Testis (tissue), 2 donors: ENCODE results near the gene SUGP2.

Source experiments
- POLR2A ChIP-seq: fragments of 450-650 bp; IDR thresholded peaks from one replicate; pipeline ENCODE4 v1.6.1; 2017; ENCODE audit warnings: antibody characterized with exemption, mild to moderate bottlenecking, moderate library complexity
- TF ChIP-seq, protein P1 (sequence below), 3 experiments: fragments of 450-650 bp in 2 of 3; fragments of 200-600 bp in 1 of 3; sonication (generic) in 1 of 3; IDR thresholded peaks; one replicate each; pipeline ENCODE4 v1.5.1; 2016 to 2019; ENCODE audit warnings: antibody characterized with exemption in 3 of 3, mild to moderate bottlenecking in 2 of 3, moderate library complexity in 1 of 3

DNA sequence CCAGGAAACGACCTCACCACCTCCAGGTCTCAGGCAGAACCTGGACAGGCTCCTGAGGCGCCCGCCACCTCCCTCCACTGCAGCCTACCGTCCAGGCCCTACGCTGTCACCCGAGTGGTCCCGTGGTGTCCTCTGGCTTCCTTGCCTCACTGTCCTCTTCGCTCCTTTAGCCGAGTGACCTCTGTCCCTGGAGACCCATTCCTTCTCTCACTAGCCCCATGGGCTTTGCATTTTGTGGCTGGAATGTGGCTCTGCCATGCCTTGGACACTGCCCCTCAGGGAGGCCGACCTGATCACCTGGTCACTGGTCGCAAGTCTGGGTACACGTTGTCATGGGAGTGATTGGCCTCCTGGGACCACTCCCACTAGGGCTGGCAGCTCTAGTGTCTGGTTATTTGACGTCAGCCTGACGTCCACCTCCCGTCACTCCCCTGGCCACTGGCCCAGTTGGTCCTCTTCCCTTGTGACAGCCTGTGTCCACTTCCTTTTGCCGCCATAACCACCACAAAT, 48.4 kb upstream of the SUGP2 start:
- TF ChIP-seq, protein P1, sequence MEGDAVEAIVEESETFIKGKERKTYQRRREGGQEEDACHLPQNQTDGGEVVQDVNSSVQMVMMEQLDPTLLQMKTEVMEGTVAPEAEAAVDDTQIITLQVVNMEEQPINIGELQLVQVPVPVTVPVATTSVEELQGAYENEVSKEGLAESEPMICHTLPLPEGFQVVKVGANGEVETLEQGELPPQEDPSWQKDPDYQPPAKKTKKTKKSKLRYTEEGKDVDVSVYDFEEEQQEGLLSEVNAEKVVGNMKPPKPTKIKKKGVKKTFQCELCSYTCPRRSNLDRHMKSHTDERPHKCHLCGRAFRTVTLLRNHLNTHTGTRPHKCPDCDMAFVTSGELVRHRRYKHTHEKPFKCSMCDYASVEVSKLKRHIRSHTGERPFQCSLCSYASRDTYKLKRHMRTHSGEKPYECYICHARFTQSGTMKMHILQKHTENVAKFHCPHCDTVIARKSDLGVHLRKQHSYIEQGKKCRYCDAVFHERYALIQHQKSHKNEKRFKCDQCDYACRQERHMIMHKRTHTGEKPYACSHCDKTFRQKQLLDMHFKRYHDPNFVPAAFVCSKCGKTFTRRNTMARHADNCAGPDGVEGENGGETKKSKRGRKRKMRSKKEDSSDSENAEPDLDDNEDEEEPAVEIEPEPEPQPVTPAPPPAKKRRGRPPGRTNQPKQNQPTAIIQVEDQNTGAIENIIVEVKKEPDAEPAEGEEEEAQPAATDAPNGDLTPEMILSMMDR (IDR thresholded peaks at IDR 0.05) = no peak
- TF ChIP-seq POLR2A = no peak
